ENCODE measurements around the gene TMEM53.

- TF ChIP-seq CTCF (IDR thresholded peaks at IDR 0.05), result no peak
- no peak for TF ChIP-seq EP300 (IDR thresholded peaks at IDR 0.05)
- no peak for TF ChIP-seq POLR2A (IDR thresholded peaks at IDR 0.05)
- no peak for TF ChIP-seq POLR2AphosphoS5 (IDR thresholded peaks at IDR 0.05)
Measured at GRCh38 chr1:44643721-44644334, 30.5 kb downstream of the TMEM53 start.
